Embryonic facial prominence (tissue), 1 donor: ENCODE data around the gene SPNS3.

Experiments
- DNase-seq: peaks from one replicate; pipeline ENCODE4 v3.0.0-alpha.2; 2016; ENCODE audit errors: extremely low spot score

The SPNS3 gene

DNA sequence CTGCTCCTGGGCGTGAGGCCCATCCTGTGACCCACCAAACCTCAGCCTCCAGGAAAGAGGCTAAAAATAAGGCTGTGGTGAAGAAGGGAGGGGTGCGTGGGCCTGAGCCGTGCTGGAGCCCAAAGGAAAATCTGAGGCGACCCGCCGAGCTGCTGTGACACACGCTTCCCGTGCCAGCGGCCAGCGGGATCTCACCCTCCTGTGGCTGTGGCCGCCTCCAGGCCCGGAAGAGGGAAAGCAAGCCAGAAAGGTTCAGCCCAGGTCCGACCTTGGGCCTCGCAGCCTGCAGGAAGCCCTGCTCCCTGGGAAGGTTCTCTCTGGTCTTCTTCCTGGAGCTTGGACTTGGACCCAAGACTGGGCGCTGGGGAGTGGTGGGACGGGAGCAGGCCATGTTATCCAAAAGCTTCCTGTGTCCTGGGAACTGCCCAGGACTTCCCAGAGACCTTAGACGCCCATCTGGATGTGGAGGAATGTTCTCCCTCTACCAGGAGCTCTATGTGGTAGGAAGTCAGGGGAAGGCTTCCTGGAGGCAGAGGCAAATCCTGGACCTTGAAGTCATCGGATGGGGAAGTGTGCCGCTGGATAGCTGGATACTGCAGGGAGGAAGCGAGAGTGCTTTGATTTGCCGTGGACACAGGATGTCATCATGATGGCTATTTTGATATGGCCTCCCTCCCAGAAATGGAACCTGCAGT, 76.3 kb downstream of the SPNS3 start:
- no peak for DNase-seq

DNA sequence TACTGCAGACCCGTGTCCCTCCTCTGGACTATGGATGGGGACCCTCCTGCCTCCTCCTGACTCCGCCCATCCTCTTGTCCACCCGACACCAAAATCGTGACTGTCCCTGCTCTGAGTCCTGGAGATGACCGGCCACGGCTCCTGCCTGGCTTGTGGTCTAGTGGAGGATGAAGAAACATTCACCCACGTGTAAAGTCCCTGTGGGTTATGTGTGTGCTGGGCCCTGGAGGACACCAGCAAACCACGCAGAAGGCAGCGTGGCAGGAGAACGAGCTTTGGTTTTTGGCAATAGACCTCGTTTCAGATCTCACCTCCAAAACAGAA, 76.8 kb downstream of the SPNS3 start:
- DNase-seq, result no peak

DNA sequence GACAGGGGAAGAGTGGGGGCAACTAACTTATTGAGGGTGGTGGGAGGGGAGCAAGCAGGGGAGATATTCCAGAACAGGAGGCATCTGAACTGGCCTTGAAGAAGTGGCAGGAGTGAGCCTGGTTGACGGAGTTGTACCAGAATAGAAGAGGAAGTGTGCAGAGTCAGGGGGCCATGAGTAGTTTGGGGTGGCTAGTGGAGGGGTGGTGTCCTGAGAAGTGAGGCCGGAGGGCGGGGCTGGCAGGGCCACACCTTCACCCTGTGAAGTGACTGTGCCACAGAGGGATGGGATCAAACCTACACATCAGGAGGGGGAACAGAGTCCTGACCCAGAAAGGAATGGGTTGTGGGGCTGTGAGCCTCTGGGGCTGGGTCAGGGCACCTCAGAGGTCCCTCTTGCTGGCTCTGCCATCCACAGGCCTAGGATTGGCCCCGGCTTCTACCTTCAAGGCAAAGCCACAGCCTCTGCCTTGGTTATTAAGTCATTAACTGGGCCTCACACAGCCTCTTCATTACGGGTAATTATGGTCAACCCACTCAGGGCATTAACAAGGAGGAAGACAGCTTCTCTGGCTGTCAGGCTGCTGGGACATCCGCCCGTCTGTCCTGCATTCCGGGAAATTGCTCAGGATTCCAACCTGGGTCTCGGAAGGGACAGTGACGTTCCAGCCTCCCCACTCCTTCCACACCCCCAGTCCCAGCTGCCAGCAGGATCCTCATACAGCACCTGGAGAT, 77.6 kb downstream of the SPNS3 start:
- no peak for DNase-seq

DNA sequence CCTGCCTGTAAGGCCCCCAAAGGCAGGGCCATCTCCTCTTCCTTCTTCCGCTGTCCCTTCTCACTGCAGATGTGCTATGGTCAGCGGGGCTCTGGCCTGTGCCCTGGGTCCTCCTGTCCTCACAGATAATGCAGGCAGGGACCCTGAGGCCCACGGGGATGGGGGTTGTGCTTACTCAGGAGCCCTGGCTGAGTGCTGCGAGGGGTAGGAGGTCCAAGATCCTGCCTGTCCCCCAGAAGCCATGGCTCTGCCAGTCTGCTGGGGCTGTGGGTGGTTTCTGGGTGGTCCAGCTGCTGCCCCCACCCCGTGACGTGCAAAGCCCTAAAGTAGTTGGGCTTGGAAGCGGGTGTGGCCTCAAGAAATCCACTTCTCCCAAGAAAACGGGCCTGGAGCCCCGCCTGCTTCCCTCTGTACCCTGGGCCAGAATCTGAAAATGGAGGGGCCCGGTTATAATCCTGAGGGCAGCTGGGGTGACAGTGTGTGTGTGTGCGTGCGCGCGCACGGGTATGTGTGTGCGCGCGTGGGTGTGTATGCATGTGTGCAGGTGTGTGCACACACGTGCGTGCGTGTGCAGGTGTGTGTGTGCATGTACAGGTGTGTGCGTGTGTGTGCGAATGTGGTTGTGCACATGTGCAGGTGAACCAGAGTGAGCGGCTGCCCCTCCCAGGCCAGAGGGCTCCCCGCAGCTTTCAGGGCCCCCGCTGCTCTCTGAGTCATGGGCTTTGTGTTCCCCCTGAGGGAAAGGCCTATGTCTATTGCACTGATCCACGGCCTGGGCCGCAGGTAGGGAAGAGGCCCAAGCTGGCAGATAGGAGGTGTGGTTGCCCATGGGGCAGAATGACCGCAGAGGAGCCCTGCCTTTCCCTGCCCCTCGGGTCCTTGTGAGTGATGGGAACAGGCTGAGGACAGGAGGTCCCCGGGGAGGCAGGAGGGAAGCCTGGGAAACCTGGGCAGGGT, 78.7 kb downstream of the SPNS3 start:
- no peak for DNase-seq

DNA sequence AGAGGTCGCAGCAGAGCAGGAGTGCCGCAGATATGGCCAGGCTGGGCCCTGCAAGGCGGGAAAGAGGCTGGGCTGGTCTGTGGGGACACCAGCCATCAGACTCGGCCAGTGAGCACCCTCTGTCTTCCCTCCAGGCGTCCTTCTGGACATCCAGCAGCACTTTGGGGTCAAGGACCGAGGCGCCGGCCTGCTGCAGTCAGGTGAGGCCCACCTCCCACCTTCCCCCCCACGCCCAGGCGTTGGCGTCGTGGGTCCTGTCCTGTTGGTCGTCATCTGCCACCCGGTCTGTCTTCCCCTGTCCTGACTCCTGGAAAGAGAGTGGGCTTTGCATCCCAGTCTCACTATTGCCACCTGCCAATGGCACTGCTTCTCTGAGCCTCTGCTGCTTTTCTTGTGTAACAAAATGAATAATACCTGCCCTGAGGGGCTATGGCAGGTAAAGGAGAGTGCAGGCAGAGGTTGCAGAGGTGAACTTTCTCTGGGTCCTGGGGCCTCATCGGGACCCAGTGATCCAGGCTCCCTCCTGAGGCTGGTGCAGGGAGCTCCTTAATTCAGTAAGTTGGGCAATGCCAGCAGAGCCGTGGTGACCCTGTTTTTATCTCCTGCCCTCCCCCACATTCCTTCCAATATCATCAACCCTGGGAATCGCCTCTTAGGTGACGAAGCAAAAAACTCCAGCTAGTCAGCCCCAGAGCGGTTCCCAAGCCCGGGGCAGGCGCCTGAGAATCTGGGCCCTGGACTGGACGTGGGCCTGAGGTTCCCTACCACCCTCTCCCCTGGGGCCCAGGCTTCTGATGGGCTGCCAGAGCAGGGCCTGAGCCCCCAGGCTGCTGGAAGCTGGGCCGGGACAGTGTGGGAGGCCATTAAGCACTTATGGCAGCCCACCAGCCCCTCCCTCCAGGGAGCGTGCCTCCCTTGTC, 79.6 kb downstream of the SPNS3 start:
- DNase-seq, result no peak

DNA sequence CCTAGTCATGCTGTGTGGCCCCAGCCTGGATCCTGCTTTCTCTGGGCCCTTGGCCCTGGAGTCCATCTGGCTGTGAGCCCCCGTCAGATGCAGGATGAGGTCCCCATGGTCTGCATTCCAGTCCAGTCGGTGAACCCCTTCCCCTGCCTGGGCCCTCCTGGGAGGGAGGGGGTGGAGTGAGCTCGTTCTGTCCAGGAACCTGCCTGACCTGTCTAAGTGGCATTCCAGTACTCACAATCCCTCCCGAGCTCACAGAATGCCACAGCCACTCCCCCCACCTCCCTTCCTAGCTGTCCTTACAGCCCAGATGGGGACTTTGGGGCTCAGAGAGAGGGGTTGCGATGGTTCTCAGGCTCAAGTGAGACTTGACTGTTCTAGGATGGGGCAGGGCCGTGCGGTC, 80.5 kb downstream of the SPNS3 start:
- DNase-seq, result no peak

DNA sequence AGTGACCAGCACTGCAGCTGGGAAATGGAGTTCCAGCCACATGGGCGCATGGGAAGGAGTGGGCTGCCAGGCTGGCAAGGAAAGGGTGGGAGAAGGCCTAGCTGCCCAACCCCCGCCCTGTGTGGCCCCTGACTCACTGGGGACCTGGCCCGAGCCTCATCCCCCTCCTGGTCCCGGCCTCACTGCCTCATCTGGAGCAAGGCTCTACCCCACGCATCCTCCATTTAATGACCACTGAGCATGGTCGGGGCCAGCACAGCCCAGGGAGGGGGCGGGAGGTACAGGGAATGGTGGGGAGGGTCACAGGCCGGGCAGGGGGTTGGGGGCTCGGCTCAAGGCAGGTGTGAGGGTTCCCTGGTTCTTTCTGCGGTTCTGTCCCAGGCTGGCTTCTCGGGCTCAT, 81.0 kb downstream of the SPNS3 start:
- no peak for DNase-seq

DNA sequence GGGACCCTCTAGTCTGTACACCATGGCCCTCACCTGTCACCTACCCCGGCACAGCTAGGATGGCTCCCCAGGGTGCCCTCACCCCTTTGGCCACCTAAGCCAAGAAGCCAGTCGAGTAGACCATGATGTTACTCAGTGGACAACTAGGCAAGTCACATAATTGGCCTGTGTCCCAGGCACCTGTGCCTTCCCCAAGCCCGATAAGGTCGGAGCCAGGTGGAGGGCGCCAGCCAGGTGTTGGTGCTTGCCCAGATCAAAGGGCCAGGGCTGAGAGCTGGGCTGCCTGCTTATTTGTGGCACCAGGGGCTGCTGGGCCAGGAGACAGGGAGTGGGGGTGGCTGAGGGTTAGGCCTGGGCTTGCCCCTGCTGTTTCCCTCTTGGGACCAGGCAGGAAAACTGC, 81.8 kb downstream of the SPNS3 start:
- no peak for DNase-seq

DNA sequence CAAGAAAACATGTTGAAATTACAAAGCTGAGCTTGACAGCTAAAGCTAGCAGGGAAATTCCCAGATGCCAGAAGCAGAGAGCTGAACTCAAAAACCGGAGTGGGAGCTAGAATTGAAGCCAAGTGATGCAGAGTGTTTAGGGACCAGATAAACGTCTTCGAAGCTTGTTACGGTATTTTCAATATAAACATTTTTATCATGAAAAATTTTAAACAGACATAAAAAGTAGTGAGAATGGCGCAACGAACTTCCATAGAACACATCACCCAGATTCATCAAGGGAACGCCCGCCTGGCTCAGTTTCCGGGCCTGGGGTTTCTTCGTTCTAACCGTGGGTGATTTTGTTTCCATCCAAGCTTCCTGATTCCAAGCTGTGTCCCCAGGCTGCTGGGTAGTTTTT, 83.0 kb downstream of the SPNS3 start:
- no peak for DNase-seq

DNA sequence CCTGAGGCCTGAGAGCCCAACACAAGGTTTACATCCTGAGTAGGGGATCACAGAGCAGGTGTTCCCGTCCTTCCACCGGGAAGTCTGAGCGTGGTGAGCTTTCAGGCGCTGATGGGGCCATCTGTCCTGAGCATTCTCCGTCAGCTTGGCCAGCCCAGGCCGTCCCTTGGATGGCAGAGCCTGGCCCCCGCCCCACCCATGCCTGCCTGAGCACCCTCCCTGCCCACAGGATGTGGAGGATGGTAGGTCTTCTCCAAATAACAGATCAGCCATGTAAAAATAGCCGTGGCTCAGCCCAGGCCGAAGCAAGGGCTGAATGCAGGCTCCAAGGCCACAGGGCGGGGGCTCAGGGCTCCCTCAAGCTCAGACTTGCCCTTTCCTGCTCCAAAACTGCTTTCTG, 85.2 kb downstream of the SPNS3 start:
- no peak for DNase-seq

DNA sequence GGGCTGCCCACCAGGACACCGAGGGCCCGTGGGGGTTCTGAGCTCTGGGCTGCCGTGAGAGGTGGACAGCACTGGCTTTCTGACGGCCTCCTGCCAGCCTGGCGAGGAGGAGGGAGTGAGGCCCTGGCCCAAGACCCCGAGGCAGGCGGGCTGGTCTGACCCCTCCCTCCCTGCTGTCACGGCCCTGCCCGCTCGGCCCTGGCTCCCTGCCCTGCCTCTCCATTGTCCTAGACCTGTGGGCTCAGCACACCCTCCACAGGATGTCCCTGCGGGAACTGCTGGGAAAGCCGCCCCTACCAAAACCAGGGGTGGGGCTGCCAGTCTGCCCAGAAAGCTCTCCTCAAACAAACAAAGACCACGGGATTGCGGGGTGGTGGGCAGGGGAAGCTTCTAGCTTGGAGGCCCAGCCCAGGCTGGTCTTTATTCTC, 85.6 kb downstream of the SPNS3 start:
- DNase-seq, result no peak

DNA sequence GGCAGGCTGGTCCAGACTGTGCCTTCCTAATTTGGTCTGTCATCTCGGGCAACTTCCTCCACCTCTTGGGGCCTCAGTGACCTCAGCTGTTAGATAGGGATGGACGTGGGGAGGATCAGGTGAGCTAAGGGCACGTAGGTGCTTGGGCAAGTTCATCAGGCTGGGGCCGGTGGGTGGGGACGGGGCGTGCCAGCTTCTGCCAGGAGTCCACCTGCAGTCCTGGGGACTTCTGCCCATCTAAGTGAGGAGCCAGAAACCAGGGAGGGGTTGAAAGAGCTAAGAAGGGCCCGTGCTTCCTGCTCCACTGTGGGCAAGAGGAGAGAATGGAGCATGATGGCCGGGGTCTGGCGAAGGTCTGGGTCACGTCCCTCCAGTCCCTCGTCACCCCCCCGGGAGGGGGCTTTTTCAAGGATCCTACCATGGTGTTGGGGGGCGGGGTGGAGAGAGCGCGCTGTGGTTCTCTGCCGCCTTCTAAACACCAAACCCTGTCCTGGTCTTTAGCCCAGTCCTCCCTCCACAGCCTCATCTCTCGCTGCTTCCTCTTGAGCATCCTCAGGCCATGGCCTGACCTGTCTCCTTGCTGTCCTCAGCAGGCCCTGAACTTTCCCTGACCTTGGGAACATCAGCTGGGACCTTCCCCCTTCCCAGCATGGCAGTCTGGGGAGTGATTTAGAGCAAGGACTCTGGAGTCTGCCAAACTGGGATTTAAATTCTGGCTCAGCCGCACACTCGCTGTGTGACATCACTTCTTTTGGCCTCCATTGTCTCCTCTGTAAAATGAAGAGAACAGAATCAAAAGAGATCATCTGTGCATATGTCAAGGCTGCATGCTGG, 86.5 kb downstream of the SPNS3 start:
- DNase-seq, result no peak

DNA sequence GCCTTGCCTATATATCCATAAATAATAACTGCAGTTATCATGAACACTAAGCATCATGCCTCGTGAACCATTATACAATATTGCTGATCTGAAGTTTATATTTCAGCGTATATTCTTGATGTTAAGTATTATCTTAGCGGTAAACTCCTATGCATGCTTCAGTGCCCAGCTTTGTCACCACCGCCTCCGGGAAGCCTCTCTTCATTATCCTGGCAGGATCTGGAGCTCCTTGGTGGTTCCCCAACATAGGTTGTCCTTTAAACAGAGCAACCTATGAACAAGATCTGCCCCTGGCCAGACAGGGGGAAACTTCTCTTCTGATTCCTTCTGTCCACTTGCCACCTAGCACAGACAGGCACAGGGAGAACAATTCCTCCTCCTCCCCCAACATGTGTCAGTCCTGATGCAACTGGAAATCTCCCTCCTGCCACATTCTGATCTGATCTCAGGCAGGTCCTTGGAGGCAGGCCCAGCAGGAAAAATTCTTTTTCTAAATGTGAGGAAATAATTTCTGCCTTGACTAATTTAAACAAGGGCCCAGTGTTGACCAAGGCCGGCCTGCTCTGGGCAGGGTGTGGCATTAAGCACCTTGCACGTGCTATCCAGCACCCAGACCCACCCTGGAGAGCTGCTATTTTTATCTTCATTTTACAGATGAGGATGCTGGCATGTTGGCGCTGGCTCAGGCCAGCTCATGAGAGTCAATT, 87.3 kb downstream of the SPNS3 start:
- no peak for DNase-seq

DNA sequence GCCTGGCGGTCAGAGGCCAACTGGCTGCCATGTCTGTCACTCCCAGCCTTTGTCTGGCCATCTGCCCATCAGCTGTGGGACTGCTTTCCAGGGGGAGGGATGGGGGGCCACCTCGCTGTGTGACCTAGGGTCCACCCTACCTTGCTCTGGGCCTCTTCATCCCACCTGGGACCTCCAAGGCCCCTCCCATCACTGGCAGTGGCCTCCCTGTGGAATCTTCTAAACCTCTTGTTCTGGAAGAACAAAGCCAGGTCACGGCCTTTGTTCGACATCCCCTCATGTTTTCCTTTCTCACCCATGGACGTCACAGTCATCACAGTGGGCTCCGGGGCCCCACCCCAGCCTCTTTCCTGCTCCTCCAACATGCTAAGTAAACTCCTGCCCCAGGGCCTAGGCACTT, 88.9 kb downstream of the SPNS3 start:
- no peak for DNase-seq

DNA sequence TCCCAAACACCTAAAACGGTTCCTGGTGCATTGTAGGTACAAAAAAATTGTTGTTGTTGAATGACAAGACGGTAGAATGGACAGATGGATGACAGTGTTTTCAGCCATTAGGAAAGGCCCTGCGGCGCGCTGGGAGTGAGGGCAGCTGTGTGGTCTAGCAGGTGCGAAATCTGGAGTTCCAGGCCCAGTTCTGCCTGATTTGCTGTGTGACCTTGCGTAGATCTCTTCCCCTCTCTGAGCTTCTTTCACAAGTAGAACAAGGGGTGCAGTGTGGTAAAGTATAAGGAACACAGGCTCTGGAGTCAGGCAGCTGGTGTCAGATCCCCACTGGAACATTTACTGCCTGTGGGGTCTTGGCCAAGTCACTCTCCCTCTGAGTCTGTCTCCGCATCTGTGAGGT, 90.2 kb downstream of the SPNS3 start:
- no peak for DNase-seq

DNA sequence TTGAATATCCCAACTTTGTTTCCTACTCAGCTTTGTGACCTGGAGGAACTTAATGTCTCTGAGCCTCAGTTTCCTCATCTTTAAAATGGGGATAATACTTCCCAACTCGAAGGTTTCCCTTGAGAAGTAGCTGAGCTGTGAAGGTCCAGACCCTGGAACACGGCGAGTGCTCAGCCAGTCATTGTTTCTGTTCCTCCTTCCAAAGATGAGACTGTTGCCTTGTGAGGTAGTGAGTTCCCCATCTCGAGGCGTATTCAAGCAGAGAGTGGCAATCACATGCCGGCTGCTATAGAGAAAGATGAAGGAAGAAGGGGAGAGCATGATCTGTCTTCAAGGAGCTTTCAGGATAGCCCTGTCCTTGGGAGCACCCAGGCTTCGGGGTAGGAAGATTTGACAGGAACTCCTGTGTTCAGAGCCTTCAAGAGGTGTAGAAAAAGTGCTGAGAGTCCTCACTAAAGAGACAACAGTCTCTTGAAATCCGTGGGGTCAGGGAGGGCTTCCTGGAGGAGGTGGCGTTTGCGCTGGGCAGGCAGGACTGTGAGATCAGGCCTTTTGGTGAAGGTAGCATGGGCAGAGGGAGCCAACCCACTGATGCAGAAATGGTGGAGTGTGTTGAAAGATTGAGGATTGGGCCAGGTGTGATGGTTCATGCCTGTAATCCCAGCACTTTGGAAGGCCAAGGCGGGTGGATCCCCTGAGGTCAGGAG, 92.1 kb downstream of the SPNS3 start:
- DNase-seq, result no peak

DNA sequence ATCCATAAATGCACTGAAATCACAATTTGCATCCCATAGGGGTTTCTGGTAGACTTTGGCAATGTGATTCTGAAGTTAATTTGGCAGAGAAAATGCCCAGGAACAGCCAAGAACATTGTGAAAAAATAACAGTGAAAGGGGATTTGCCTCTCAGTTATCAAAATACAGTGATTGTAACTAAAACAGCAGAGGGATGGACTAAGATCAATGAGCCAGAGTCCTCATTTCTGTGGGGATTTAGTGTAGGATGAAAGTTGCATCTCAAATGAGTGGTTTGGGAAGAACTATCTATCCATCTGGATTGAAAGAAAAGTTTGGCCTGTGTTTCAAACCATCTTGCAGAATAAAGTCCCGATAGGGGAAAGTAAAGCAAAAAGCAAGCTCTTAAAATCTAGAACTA, 93.4 kb downstream of the SPNS3 start:
- no peak for DNase-seq

DNA sequence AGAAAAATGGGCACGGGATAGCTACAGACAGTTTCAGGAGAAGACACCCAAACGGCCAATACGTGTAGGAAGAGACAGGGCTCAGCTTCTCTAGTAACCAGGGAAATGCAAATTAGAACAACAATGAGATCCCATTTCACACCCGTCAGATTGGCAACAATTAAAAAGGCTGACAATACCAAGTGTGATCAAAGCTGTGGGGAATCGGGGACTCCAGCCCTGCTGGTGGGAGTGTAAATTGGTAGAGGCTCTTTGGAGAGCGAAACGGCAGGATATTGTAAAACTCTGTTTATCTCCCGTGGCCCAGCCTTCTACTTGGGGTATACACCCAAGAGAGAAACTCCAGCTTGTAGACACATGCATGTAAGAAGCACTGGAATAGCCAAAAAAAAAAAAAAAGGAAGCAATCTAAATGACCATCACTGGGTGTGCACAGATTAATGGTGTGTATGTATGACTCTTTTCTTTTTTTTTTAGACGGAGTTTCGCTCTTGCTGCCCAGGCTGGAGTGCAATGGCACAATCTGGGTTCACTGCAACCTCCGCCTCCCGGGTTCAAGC, 93.9 kb downstream of the SPNS3 start:
- no peak for DNase-seq

DNA sequence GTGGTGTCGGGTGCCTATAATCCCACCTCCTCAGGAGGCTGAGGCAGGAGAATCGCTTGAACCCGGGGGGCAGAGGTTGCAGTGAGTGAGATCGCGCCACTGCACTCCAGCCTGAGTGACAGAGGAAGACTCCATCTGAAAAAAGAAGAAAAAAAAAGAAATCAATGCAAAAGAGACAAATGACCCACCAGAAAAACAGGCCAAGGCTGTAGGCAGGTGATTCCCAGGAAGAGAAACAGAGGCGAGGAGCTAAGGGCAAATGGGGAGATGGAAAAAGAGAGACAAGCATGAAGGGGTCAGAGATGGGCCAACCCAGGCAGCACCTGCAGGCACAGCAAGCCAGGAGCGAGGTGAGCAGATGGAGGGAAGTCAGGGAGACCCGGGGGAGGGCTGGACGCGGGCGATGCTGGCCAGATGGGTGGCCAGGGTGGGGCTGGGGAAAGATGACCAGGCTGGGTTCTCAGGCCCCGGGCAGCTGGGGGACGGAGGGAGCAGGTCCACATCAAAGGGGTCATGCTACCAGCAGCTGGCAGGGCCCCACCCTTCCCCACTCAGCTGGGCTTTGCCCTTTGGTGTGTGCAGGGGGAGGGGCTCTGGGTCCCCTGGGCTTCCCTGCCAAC, 95.9 kb downstream of the SPNS3 start:
- DNase-seq, result no peak
